Sciatic nerve (tissue), 2 donors: Measurements from ENCODE around the gene MRPS23. TPM values are rescaled to one million over a fixed set of nuclear protein-coding genes. Genes with fewer than 3 reads are reported as not detected.

Source experiments
- ATAC-seq: fragments of 200-7000 bp; cut with Tn5 transposase; one replicate; pipeline ENCODE4 v1.9.1; 2020; ENCODE audit warnings: mild to moderate bottlenecking, moderate library complexity
- DNase-seq: peaks from one replicate; pipeline ENCODE4 v3.0.0-alpha.2; 2020; ENCODE audit warnings: low spot score
- intact Hi-C: fragments of 100-400 bp; cut with DNase I; formaldehyde crosslinking; loops from one replicate; pipeline ENCODE4 v1.14.2; 2022
- total RNA-seq: library from RNA; stranded (reverse); fragmentation: NEBNext Ultra II Directional; extraction: Animal tissue kit (Norgen Biotek cat#: 25700); gene quantifications from one replicate; pipeline ENCODE4 v1.2.1, GENCODE V29; 2021
- donor health status: DM: no; HTN: no; CAD: no.
- donor health status: DM: no; HTN: no; CAD: no.

Gene MRPS23
- total RNA-seq, 1 donor from 2014 or later = 27.1 TPM

DNA sequence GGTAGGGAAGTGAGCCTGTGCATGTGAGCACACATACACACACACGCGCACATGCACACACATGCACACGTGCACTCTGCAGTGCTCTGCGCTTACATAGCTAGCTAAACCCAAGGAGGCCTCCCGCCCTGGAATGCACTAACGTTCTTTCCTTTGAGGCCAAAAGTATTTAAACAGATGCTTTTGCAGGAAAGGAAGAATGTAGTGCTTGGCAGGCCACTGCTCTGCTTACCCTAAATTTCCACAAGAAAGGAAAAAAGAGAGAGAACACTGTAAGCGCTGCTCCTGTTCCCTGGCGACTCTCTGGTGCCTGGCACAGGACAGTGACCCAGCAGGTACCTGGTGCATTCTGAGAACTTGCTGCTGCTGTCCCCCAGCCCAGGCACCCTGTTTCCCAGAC lies 31.3 kb upstream of the MRPS23 start:
- no peak for DNase-seq
- intact Hi-C loops = no loop called here
- peak; percentile 70 for ATAC-seq

DNA sequence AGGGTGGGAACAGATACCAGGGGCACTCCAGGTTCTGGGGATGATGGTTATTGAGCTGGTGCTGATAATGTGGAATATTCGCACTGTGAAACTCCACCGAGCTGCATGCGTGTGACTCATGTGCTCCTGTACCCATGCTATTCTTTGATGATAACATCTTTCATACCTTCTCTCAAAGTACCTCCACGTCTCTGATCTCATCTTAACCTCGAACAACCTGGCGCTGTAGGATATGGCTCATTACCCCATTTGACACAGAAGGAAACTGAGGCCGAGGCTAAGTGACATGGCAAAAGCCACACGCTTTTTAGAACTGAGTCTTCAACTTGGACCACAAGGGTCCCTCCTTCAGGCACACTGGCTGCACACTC lies 30.2 kb upstream of the MRPS23 start:
- DNase-seq = no peak
- no peak for ATAC-seq
- intact Hi-C loops = no loop called here

DNA sequence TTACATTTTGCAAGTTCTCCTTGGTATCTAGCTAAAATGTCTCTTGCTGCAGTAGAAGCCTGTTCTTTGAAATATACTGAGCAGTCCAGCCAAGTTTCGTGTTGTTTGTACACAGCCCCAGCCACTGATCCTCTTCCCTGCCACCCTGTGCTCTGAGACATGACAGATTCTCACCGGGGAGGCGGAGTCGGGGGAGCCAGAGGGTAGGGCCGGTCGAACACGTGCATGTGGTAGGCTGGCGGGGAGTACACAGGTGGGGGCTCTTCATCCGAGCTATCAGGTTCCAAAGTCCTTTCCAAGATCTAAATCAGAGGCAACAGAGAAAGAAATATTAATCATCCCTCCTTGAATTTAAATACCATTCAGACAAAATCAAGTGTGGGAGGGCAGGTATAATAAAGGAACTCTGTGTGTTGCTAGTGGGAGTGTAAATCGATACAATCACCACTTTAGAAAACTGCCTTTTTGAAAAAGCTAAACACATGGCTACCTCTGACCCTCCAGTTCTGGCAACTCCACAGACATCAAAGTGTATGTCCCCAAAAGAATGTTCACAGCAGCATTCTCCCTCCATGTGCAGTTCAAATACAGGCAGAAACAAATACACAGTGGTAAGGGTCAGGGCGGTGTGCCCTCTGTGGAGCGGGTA lies 29.7 kb upstream of the MRPS23 start:
- intact Hi-C loops = no loop called here
- DNase-seq = no peak
- ATAC-seq = no peak

DNA sequence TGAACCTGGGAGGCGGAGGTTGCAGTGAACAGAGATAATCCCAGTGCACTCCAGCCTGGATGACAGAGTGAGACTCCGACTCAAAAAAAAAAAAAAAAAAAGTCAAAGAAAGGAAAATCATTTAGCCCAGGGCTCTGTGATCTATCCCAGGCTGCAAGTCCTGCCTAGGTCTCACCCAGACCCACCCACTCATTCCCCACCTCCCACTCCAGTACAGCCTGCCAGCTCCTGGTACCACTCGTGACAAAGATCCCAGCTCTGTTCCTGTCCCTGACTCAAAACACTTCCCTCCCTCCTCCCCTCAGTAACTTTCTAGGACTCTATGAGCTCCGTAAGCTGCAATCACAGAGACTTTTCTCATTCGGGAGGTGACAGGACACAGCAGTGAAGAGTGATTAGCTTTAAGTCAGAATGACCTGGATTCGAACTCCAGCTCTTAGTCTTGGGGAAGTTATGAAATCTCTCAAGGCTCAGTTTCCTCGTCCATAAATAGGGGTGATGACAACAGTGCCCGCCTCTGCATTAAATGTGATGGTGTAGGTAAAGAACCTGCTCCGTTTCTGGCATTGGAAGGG lies 28.0 kb upstream of the MRPS23 start:
- intact Hi-C loops = no loop called here

DNA sequence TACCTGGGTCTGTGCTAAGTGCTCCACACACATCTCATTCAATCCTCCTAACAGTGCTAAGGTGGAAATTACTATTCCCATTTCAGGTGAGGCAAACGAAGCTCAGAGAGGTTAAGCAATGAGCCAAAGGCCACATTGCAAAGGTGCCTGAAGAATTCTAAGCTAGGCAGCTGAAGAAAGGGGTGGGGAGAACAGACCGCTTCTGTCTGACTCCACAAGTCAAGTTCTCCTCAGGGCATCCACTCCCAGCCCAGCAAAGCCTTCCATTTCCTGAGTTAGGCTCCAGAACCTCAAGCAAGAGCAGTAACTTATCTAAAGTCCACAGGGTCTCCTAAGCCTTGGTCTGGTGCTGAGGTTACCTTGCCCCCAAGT lies 27.0 kb upstream of the MRPS23 start:
- ATAC-seq (no peak), DNase-seq (no peak)
- intact Hi-C loops = no loop called here

More for the DNA sequence above, 28.0 kb upstream of the MRPS23 start:
- DNase-seq (no peak), ATAC-seq (no peak)

DNA sequence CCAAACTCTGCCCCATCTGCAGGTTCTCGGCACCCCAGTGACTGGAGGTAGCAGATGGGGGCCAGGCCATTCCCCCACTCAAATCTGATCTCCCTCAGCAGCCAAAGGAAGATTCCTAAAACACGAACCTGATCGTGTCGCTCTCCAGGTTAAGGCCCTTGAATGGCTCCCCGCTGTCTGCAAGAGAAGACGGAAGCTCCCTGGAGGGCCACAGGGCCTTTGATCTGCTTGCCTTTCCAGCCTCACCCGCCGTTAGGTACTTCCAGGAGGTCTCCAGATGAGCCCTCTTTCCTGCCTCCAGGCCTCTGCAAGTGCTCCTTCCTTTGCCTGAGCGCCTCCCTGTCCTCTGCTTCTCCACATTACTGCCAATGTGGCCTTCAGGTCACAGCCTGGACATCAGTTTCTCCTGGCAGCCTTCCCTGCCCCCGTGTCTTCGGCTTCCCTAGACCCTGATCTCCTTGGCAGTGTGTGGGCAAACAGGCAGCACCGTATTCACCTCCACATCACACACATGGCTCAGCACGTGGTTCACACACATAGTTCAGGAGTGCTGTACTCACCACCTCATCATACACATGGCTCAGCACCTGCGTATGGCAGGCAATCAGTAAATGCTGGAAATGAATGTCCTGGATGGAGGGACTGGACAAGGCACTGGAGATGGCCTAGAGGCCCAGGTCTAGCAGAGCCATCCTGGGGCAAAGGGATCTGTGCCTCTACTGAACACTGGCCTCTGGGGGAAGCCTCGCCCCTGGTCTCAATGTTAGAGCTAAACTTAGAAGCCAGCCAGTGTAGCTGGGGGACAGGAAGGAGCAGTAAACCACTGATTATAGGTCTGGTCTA lies 26.4 kb upstream of the MRPS23 start:
- no peak for ATAC-seq

DNA sequence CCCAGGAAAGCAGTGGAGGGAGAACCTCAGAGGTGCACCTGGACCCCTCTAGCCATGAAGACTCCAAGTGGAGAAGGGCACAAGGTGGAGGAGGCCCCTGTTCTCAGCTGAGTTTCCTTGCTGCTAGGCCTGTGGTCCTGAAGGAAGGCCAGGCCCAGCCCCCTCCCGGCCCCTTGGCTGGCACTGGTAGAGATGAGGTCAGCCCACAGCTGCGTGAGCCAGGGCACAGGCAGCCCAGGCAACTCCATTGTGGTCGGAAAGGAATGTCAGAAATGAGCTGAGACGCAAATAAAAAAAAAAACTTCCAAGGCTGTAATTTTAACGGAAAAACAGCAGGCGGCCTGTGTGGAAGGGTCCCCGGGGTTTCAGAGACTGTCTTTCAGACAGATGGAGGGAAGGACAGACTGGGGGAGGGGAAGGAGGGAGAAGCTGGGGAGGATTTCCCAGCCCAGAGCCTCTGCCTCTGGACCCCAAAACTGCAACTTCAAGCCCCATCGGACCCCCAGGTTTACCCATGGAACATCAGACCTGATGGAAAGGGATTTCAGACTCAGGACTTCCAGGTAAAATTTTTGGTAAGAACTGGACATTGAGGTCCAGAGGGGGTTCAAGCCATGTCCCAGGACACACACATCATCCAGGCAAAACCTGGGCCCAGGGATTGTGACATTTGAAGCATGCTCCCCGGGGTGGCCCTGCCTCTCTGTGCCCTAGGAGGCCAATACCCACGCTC lies 25.6 kb upstream of the MRPS23 start:
- intact Hi-C loops = no loop called here
- peak; percentile 89 for DNase-seq
- ATAC-seq = peak; percentile 96

More for the DNA sequence above, 26.4 kb upstream of the MRPS23 start:
- intact Hi-C loops = no loop called here
- DNase-seq = no peak

DNA sequence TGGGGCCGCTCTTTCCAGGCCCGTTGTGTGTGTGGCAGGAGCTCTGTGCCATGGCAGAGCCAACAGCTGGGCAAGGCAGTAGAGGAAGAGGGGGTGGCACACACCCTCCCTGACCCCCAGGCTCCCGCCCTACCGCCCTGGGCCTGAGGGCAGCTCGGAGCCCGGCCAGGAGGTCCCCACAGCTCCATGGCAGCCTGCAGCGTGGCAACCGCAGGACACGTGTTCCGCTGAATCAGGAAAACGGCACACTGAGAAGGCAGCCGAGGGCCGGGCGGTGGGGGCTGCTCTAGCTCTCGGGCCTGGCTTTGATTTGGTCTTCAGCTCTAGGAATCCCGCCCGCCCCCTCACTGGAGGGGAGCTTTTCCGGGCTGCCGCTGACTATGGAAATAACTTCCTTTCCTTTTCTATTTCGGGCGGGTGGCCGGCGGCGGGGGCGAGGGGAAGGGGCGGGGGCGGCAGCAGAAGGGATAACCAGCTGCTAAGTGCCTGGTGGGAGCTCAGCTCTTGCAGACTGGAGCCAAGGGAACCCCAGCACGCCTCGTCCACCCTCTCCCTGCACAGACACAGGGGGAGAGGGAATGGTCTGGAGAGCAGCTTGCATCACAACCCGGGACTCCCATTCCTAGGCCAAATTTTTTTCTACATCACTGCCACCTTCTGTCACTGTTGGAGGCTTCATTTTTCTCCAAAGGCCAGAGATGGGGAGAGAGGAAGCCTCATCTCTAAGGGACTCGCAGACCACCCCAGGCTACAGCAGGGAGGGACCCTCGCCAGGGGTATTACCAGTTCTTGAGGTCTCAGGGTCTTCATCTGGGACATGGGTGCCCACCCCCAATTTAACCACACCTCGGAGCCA lies 24.8 kb upstream of the MRPS23 start:
- DNase-seq = peak; percentile 88
- peak; percentile 85 for ATAC-seq
- intact Hi-C loops = no loop called here

DNA sequence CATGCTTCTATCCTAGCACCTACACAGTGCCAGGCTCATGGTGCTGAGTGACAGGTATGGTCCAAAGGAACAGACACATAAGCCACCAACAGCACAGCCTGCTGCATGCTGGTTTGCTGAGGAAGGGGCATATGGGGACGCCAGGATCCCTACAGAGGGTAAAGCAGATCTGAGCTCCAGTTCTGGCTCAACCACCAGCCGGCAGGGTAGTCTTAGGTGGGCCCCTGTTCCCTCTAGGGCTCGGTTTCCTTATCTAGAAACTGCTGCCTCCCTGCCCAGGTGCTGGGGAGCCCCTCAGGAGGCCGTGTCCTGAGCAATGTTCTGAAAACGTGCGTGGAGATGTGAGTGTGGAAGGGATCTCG lies 24.2 kb upstream of the MRPS23 start:
- ATAC-seq (no peak), DNase-seq (no peak)
- intact Hi-C loops = no loop called here

DNA sequence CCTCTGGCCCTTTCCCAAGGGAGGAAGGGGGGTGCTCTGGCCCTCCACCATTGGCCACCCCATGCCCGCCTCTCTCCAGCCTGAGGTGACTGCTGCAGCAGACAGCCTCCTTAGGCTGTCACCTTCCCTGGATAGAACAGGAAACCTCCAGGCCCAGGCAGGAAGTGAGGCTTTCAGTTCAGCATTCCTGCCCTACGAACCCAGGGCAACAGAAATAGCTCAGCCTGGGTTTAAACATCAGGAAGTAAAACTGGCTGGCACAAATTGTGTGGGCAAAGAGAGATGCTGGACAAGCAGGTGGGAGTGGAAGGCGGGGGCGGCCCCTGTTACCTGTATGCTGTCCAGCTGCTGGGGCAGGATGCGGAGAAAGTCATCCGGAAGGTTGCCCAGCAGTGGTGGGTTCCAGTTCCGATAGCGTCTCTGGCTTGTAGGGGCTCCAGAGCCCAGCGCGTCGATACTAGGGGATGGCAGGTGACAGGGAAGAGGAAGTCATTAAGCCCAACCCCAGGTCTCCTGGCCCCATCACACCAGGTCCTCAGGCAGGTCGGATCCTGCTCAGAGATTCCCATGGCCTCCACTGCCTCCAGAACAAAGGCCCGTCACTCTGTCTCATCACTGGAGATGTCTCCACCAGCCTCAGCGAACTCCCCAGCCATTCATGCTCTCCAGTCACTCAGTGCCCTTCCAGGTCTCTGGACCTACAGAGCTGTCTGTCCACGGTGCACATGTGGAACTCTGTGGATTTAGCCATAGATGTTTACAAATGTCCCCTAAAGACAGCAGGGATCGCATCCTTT lies 23.6 kb upstream of the MRPS23 start:
- ATAC-seq = no peak
- no peak for DNase-seq
- intact Hi-C loops = no loop called here

DNA sequence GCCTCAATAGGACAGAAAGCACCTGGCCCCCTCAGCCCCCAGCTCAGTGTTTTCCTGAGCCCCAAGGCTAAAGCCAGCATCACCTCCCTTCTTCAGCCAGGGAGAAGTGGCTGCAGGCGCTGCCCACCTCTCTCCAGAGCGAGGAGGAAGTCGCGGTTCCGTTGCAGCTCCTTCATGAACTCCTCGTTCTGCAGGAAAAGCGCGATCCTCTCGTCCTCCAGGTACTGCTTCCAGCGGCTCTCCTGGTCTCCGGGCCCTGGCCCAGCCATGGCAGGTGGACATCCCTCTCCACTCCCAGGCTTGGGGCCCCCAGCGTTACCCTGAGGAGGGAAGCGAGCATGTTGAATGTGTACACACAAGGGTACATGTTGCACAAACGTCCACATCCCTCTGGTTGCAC lies 22.7 kb upstream of the MRPS23 start:
- ATAC-seq (no peak), DNase-seq (no peak)
- intact Hi-C loops = no loop called here

DNA sequence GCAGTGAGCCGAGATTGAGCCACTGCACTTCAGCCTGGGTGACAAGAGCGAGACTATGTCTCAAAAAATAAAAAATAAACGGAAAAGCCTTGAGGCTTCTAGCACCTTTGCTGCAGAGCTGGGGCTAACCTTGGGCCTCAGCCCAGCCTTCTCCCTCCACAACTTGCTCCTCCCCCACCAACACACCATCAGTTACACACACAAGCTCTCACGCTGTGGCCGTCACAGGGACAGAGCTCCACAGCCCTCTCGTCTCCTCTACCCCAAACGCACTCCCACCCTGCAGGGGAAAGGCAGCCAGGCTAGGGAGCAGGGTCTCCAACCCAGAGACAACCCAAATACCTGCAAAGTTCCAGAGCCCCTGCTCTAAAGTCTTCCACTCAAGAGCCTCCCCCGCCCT lies 22.0 kb upstream of the MRPS23 start:
- DNase-seq = no peak
- intact Hi-C loops = no loop called here
- ATAC-seq = no peak

DNA sequence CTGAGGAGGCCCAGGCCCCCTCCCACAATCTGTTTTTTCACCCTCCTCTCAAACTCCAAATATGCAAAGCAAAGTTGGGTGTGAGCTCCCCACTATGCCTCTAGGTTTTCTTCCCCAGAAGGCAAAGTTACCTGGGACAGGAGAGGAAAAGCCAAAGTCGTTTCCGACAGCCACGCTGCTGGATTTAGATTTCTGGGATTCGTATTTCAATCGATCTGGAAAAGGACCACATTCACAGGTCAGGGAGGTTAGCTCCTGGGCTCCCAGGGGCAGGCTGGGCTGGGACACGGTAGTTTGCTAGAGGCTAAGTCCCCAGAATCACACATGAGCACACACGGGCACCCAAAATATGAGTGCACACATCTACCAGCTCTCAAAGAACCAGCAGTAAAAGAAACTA lies 21.3 kb upstream of the MRPS23 start:
- intact Hi-C loops = no loop called here
- ATAC-seq = no peak

DNA sequence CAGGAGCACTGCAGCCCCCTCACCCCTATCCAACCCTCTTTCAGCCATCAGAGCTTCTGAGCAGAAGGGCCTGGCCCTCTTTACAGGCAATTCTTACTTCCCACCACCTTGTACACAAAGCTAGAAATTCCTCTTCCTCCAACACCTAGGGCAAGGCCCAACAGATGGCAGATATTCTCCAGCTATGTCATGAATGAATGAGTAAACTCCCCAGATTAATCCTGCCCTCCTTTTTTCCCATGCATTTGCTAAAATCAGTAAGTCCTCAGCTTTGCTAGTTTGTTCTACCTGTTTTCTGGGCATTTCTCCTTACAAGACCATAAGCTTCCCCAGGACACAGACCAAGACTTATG lies 20.4 kb upstream of the MRPS23 start:
- DNase-seq (no peak), ATAC-seq (no peak)
- intact Hi-C loops = no loop called here

More for the DNA sequence above, 21.3 kb upstream of the MRPS23 start:
- DNase-seq = no peak

DNA sequence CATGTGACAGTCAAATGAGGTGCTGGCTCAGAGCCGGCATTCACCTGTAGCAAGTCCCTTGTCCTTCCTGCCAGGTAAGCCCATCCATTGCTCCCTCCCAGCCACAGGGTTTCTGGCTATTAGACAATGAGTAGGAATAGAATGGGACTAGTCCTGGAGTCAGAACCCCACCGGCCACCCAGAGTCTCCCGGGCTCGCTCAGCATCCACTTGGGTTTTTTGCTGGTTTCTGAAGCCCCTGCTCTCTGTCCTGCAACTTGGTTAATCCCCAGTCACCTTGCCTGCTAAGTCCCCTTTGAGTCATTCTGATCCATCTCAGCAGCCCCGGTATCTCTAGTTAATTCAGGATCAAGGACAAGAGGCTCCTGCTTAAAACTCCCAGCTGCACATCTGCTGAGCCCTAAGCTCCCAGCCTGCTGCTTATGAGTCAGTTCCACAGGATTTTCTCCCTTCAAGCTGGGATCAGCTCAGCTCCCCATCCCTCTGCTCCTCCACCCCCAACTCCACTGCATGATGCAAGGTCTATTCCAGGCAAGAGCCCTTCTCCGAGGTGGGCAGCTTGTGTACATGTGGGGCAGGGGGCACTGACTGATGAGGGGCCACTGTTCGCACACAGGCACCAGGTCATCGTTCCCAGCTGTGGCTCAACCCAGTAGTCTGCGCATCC lies 19.9 kb upstream of the MRPS23 start:
- intact Hi-C loops = loop anchor here (10.0 kb wide), 1 partner anchor 215 kb away; the partner anchor contains the start of gene DYNLL2
- ATAC-seq (no peak), DNase-seq (no peak)

DNA sequence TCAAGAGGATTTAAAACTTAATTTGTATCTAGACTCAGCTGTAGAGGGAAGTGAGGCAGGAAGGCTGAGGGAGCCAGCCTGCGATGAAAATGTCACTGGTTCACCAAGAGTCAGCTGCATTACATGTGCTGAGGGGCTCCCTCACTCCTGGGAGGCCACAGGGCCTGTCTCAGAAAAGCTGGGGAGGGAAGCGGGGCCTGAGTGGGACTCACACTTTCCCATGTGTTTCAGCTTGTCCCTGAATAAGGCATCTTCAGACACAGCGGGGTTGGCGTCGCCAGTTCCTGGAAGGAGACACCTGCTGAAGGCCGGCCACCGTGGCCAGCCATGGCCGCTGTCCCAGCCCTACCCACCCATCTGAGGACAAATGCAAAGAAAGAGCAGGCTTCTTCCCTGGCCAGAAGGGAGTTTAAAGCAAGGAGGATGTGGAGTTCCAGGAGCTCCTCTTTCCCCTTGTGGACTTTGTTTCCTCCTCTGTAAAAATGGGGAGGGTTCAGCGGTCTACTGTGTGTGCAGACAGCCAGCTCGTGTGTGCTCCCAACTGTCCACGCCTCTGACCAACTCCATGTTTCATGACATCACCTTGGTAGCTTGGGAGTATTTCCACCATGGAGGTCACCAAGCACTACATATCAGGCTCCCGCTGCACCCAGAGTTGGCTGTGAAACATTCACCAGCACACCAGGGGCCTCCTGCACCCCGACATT lies 19.2 kb upstream of the MRPS23 start:
- ATAC-seq (peak; percentile 9), DNase-seq (no peak)
- intact Hi-C loops = loop anchor here (10.0 kb wide), 1 partner anchor 216 kb away; the partner anchor contains the start of gene DYNLL2
